ENCODE measurements around the gene S100A5. TPM values are rescaled to one million over a fixed set of nuclear protein-coding genes. Genes with fewer than 3 reads are reported as not detected.

The S100A5 gene
- total and polyA plus RNA-seq, 2 of the 8 experiments (the other 6 are each of a cell fraction or from before 2014, with no cell fraction given): not detected

DNA sequence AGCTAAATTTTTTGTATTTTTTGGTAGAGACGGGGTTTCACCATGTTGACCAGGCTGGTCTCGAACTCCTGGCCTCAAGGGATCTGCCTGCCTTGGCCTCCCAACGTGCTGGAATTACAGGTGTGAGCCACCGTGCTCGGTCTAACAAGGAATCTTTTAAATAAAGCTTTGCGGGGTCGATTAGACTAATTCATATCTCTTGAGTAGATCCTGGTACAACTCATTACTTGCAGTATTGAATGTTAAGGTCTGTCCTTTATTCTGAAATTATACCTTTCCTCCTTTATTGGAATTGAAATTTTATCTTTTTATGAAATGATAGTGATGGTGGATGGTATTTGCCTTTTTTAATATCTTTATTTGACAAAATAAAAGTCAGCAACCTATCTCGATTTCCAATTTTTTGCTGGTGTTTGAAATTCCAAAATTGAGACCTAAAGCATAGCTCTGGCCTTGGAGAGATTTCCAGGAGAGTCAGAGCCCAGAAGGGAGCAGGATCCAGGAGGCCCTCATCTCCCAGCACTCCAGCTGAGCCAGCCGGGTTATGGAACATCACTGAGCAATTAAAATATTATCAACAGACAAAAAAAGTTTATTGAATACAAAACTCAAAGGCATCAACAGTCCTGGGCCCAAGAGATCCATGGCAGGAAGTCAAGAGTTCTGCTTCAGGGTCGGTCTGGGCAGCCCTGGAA is 20.2 kb upstream of the S100A5 start:
- no peak overlapping the region for H4K8ac ChIP-seq (ENCODE audit: extremely low read depth, insufficient read depth, low read length)
- no peaks in the 10 kb centered on the region for H3K23me2 ChIP-seq (ENCODE audit: low read depth, low read length)
- no peak overlapping the region for H2BK5ac ChIP-seq (ENCODE audit: low read depth, low read length)
- no peak overlapping the region for H3K4ac ChIP-seq (replicated peaks; ENCODE audit: insufficient read length, low read depth, low read length)
- ChIA-PET POLR2A (ENCODE audit: partially characterized antibody) (interaction anchor here (0.7 to 1.3 kb wide), 3 partner anchors 10 to 38 kb away, joined by 3 to 5 read pairs (median 3); no protein-coding TSS in a partner anchor), CTCF (ENCODE audit: partially characterized antibody) (interaction anchor here (0.8 to 5.9 kb wide), 11 partner anchors 8 to 205 kb away, joined by 3 to 55 read pairs (median 5); partner anchors contain the start of genes S100A13, S100A14 and S100A6)
- peaks cover 0 to 5% (median 2%) of the 10 kb centered on the region in 4 experiments; a peak in 3 of 7 replicates for H3K4me1 ChIP-seq (replicated peaks in 1 of 4; ENCODE audit: control insufficient read depth in 3 of 4, insufficient read depth in 4 of 4, low read length in 3 of 4)
- WGBS, 2 experiments (ENCODE audit: extremely low coverage in 1 of 2, insufficient coverage in 1 of 2, insufficient read length in 1 of 2, insufficient replicate concordance in 2 of 2, low coverage in 1 of 2, low lambda C conversion rate in 2 of 2, missing lambda C conversion rate in 1 of 2): 86% methylated on average over 10 of the region's 10 CpGs; no CpG with 5 or more reads in 1 of the 2 experiments
- FAIRE-seq (no peak), DNase-seq (ENCODE audit: low read depth in 1 of 2, low spot score in 2 of 2) (no peak)
- no peak overlapping the region for H2BK12ac ChIP-seq (ENCODE audit: low read depth, low read length)
- no peaks in the 10 kb centered on the region for H3K79me1 ChIP-seq (ENCODE audit: low read depth, low read length)
- no peaks in the 10 kb centered on the region for H4K20me1 ChIP-seq (replicated peaks in 1 of 2; ENCODE audit: control insufficient read depth in 1 of 2, insufficient read depth in 2 of 2, low read length in 2 of 2)
- no peak overlapping the region for H3K56ac ChIP-seq (replicated peaks; ENCODE audit: insufficient read length, low read depth, low read length)
- no peak overlapping the region for H2AK5ac ChIP-seq (ENCODE audit: low read depth, low read length)
- H3K9me3 ChIP-seq (ENCODE audit: insufficient read depth in 2 of 2, low read depth in 1 of 2, low read length in 1 of 2): no peaks in the 10 kb centered on the region
- no peak overlapping the region for H3K14ac ChIP-seq (ENCODE audit: insufficient read length)
- no peak overlapping the region for H4K91ac ChIP-seq (replicated peaks; ENCODE audit: insufficient read length, low read length)
- no peak overlapping the region for H3K27ac ChIP-seq (ENCODE audit: low read depth, low read length)
- H4K5ac ChIP-seq (ENCODE audit: insufficient read length, low read depth, low read length): no peak overlapping the region
- H2BK15ac ChIP-seq (ENCODE audit: low read length): no peak overlapping the region
- no peaks in the 10 kb centered on the region for H3K79me2 ChIP-seq (ENCODE audit: control insufficient read depth in 1 of 2, insufficient read depth in 2 of 2, low read length in 2 of 2)
- H3K18ac ChIP-seq (ENCODE audit: extremely low read depth, low read length): no peak overlapping the region
- H3K36me3 ChIP-seq (ENCODE audit: control insufficient read depth in 2 of 4, insufficient read depth in 4 of 4, low read length in 3 of 4): no peaks in the 10 kb centered on the region
- no peak overlapping the region for H3K9ac ChIP-seq (replicated peaks in 1 of 4; ENCODE audit: extremely low read depth in 1 of 4, low read depth in 3 of 4, low read length in 3 of 4)
- no peak overlapping the region for H3K4me2 ChIP-seq (ENCODE audit: insufficient read depth in 1 of 2, low read depth in 2 of 2, low read length in 2 of 2)
- H2BK120ac ChIP-seq (replicated peaks; ENCODE audit: low read depth, low read length): no peak overlapping the region
- no peaks in the 10 kb centered on the region for H3K27me3 ChIP-seq (replicated peaks in 1 of 4; ENCODE audit: control insufficient read depth in 3 of 4, extremely low read depth in 1 of 4, insufficient read depth in 3 of 4, low read length in 3 of 4)
- H2AFZ ChIP-seq (ENCODE audit: low read length): no peak overlapping the region
- H2BK20ac ChIP-seq (ENCODE audit: low read length): no peak overlapping the region
- no peak overlapping the region for H3K4me3 ChIP-seq (ENCODE audit: extremely low read depth in 1 of 4, insufficient read depth in 2 of 4, low read depth in 3 of 4, low read length in 4 of 4)
- H3K23ac ChIP-seq (ENCODE audit: insufficient read length): no peak overlapping the region
- TF ChIP-seq RNF2 (IDR thresholded peaks at IDR 0.05; ENCODE audit: borderline replicate concordance, low read depth, low read length, missing control alignments, poor library complexity, severe bottlenecking) (no peak), CEBPB (IDR thresholded peaks at IDR 0.05; ENCODE audit: low read depth, low read length) (no peak), CBX8 (IDR thresholded peaks at IDR 0.05; ENCODE audit: borderline replicate concordance, low read depth, low read length) (no peak), CBX5 (IDR thresholded peaks at IDR 0.05; ENCODE audit: low read depth, low read length) (no peak), EZH2 (IDR thresholded peaks at IDR 0.05; ENCODE audit: low read depth, low read length, severe bottlenecking) (no peak), TAF1 (IDR thresholded peaks at IDR 0.05; ENCODE audit: low read depth, low read length) (no peak), FOSL1 (IDR thresholded peaks at IDR 0.05; ENCODE audit: insufficient read depth, low read depth, low read length) (no peak), CHD1 (IDR thresholded peaks at IDR 0.05; ENCODE audit: low read depth, low read length) (no peak), SAP30 (IDR thresholded peaks at IDR 0.05; ENCODE audit: insufficient read depth, insufficient replicate concordance, low read length) (no peak), EGR1 (IDR thresholded peaks at IDR 0.05; ENCODE audit: borderline replicate concordance, low read depth, low read length) (no peak)

Data from H1 (cell line).